Germinal center (tissue), 1 donor: ENCODE data around the gene ALG8.
"Not testable (repeated sequence)": the region's sequence is repeated elsewhere in the genome, so short reads cannot be mapped to it uniquely, and the experiment has no call there.

ENCODE experiments used
- DNase-seq: peaks from one replicate; pipeline ENCODE4 v3.0.0; 2012; ENCODE audit warnings: mixed read lengths, low spot score

ALG8 gene

GRCh38 chr11:78100676-78101472 is 38.6 kb downstream of the ALG8 start:
- DNase-seq, result no peak

GRCh38 chr11:78100261-78100660 is 39.2 kb downstream of the ALG8 start:
- no peak for DNase-seq

GRCh38 chr11:78099666-78100065 is 39.8 kb downstream of the ALG8 start:
- no peak for DNase-seq

DNA sequence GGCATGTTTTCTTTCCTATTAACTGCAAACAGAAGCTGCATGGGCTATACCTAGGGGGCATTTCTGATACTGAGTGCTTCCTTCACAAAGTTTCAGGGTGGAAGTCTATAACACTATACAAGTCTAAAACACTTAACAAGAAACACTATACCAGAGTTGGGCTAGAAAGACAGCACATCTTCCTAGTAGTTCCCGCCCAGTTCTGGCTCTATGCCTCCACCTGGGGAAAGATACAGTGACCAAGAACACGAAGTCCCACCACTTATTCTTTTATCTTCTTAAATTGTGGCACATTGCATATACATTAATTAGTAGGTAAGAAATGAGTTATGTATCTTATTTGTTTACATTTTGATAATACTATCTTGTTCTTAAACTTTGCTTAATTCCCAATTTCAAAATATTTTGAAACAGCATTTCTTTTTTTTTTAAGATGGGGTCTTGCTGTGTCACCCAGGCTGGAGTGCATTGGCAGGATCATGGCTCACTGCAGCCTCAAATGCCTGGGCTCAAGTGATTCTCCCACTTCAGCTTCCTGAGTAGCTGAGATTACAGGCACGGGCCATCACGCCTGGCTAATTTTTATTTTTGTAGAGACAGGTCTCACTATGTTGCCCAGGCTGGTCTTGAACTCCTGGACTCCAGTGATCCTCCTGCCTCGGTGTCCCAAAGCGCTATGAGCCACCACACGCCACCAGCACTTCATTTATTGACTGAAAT is 41.6 kb downstream of the ALG8 start:
- DNase-seq, result no peak

DNA sequence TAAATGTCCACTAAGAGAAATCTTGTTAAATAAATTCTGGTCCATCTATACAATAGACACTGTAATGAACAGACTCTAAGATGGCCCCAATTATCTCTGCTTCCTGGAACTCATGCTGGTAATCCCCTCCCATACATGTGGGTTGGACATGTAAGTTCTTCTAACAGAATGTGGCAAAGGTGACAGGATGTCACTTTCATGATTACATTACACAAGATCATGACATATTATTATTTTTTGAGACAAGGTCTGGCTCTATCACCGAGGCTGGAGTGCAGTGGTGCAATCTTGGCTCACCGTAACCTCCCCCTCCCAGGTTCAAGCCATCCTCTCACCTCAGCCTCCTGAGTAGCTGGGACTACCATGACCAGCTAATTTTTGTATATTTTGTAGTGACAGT is 45.2 kb downstream of the ALG8 start:
- DNase-seq, result no peak

DNA sequence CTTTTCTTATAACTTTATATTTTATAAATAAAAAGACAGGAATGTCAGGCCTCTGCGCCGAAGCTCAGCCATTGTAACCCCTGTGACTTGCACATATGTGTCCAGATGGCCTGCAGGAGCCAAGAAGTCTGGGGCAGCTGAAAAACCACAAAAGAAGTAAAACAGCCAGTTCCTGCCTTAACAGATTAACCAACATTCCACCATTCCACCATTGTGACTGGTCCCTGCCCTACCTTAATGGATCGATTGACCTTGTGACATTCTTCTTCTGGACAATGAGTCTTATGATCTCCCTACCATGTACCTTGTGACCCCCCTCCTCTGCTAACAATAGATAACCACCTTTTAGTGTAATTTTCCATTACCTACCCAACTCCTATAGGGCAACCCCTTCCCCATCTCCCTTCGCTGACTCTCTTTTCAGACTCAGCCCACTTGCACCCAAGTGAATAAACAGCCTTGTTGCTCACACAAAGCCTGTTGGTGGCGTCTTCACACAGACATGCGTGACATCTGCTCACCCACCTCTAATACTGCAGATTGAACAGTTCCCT is 52.8 kb downstream of the ALG8 start:
- DNase-seq, result not testable (repeated sequence)

GRCh38 chr11:78085972-78086371 is 53.5 kb downstream of the ALG8 start:
- DNase-seq, result no peak

DNA sequence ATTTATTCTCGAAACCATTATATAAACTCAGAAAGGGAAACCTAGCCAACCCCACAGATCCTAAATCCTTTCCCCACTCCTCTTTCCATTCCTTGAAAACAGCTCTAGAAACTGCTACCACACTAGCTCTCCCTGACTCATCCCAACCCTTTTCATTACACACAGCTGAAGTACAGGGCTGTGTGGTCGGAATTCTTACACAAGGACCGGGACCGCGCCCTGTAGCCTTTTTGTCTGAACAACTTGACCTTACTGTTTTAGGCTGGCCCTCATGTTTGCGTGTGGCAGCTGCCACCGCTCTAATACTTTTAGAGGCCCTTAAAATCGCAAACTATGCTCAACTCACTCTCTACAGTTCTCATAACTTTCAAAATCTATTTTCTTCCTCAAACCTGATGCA is 54.9 kb downstream of the ALG8 start:
- not testable (repeated sequence) for DNase-seq

- DNase-seq, result no peak
These were observed 56.4 kb downstream of the ALG8 start for GRCh38 chr11:78083021-78083420.

DNA sequence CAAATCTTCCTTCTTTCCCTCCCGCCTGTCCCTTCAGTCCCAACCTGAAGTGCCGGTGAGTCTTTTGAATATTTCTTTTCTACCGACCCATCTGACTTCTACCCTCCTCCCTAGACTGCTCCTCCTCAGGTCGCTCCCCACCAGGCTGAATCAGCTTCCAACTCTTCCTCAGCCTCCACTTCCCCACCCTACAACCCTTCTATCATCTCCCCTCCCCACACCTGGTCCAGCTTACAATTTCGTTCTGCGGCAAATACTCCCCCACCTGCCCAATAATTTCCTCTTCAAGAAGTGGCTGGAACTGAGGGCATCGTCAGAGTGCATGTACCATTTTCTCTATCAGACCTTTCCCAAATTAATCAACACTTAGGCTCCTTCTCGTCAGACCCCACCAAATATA is 57.3 kb downstream of the ALG8 start:
- no peak for DNase-seq

- no peak for DNase-seq
These were observed 57.8 kb downstream of the ALG8 start for GRCh38 chr11:78081583-78081982.

DNA sequence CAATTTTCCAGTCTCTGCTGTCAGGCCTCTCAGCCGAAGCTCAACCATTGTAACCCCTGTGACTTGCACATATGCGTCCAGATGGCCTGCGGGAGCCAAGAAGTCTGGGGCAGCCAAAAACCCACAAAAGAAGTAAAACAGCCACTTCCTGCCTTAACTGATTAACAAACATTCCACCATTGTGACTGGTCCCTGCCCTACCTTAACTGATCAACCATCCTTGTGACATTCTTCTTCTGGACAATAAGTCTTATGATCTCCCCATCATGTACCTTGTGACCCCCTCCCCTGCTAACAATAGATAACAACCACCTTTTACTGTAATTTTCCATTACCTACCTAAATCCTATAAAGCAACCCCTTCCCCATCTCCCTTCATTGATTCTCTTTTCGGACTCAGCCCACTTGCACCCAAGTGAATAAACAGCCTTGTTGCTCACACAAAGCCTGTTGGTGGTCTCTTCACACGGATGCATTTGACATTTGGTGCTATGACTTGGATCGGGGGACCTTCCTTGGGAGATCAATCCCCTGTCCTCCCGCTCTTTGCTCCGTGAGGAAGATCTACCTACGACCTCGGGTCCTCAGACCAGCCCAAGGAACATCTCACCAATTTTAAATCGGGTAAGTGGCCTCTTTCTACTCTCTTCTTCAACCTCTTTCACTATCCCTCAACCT is 58.5 kb downstream of the ALG8 start:
- DNase-seq, result no peak

GRCh38 chr11:78080084-78080817 is 59.2 kb downstream of the ALG8 start:
- no peak for DNase-seq

DNA sequence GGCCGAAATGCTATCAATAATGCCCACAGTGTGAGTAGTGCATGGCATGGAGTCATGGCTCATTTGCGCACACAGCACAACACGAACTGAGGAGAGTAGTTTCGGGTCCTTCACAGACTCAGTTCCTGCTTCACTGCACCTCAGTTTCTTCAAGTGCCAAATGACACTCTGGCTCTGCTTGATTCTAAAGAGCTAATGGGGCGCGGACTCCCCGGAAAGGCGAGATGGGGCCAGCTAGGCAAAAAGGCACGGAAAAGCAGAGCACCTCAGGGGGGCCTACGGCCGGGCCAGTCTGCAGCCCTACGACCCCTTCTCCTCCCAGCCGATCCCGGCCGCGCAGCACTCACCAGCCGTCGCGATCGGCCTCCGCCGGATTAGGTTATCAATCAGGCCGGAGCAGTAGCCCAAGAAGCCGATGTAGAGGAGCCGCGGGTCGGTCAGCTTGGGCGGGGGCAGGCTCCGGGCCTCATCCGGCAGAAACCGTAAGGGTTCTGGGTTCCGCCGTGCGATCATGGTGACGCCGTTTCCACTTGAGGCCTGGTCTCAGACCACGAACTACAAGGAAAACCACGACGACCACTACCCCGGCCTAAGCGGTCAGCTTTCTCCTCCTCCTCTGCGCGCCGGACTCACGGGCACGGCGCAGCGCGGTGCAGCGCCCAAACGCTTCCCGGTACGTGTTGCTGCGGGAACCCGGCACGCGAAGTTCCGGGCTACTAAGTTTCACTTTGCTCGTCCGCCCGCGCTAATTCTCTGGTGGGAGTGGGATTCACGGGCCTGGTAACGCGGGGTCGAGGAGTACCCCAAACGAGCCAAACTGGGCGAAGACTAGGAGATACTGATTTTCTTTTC is 60.0 kb downstream of the ALG8 start, which contains the start of gene NDUFC2:
TSS of gene NDUFC2 (minus strand) at position 631 of the 852 bp plus-strand sequence. CDS start at position 513, 118 bp downstream.
- peak; percentile 58 for DNase-seq

- DNase-seq, result no peak
These were observed 60.9 kb downstream of the ALG8 start for GRCh38 chr11:78078218-78079167.

DNA sequence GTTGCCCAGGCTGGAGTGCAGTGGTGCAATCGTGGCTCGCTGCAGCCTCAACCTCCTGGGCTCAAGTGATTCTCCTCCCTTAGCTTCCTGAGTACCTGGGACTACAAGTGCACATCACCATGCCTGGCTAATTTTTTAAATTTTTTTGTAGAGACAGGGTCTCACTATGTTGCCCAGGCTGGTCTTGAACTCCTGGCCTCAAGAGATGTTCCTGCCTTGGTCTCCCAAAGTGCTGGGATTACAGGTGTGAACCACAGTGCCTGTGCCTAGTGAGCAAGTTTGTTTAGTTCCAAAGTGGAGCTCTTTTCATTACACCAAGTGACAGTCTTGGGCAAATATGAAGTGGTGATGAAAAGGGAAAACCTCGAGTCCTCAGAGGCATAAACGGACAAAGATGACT is 61.8 kb downstream of the ALG8 start:
- DNase-seq, result not testable (repeated sequence)

DNA sequence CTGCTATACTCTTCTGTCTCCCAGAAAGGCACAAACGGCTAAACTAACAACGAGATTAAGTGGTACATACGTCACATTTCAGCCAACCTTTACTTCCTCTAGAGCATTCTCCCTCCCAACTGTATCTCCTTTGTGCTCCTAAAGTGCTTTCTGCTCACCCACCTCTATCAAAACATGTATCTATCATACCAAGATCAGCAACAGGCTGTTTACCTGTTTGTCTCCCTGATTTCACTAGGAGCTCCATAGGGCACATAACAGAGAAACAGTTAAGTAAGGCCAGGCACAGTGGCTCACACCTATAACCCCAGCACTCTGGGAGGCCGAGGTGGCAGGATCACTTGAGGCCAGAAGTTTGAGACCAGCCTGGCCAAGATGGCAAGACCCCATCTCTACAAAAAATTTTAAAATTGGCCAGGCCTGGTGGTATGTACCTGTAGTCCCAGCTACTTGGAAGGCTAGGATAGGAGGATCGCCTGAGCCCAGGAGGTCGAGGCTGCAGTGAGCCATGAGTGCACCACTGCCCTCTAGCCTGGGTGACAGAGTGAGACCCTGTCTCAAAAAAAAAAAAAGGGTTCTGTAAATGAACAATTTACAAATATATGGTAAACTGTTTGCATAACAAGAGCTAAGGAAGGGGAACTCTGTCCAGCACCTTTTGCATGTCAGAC is 62.6 kb downstream of the ALG8 start:
- DNase-seq, result no peak

DNA sequence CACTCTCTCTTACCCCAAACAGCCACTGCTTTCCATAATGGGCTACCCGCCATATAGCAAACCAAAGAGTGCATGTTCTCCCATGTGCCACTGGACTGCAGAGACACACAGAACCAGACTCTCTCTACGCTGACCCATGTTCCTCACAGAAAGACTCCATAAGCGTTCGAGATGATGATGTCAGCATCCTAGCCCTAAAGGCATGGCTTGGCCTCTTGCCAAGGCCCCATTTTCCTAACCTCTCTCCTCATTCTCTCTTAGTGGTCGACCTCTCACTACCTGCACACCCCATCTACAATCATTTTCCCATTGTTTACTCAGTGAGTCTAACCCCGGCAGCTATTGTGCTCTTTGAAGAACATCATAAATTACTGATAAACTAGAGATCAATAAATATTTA is 64.7 kb downstream of the ALG8 start:
- no peak for DNase-seq

GRCh38 chr11:78072455-78072854 is 67.0 kb downstream of the ALG8 start:
- DNase-seq, result no peak
